A673 (cell line): ENCODE results near the gene KIFC3. TPM values are rescaled to one million over a fixed set of nuclear protein-coding genes. Genes with fewer than 3 reads are reported as not detected.

Source experiments
- BruUV-seq: library from RNA; stranded (reverse); fragments of 400-500 nt; replicated peaks from 2 replicates; lab custom pipeline; 2021; lab: Mats Ljungman, UMichigan
- CTCF ChIA-PET: fragments of 300-600 bp; sonication (Branson Sonifier 250); formaldehyde crosslinking; loops from one replicate; lab custom pipeline; 2022; ENCODE audit warnings: antibody characterized with exemption; lab: Charles Lee
- POLR2A ChIA-PET: fragments of 300-600 bp; sonication (Branson Sonifier 250); formaldehyde crosslinking; loops from one replicate; lab custom pipeline; 2022; ENCODE audit warnings: antibody characterized with exemption; ENCODE audit not compliant: low non-redundant PET; lab: Charles Lee
- DNase-seq: peaks from one replicate; pipeline ENCODE4 v3.0.0-alpha.2; 2015; ENCODE audit warnings: low spot score
- H3K27ac ChIP-seq: fragments of 200-600 bp; sonication (generic); 2 replicates; pipeline ENCODE4 v1.5.1; 2016; ENCODE audit warnings: mixed run types, low read depth, mild to moderate bottlenecking, mixed read lengths, antibody characterized with exemption, low read length; ENCODE audit not compliant: poor library complexity, severe bottlenecking
- H3K27me3 ChIP-seq: fragments of 200-600 bp; sonication (generic); replicated peaks from 2 replicates; pipeline ENCODE4 v1.6.1; 2017; ENCODE audit warnings: mixed run types, low read depth, mild to moderate bottlenecking, mixed read lengths, antibody characterized with exemption, low read length; ENCODE audit not compliant: insufficient read depth, poor library complexity
- H3K36me3 ChIP-seq: fragments of 200-600 bp; sonication (generic); 2 replicates; pipeline ENCODE4 v1.6.1; 2016; ENCODE audit warnings: mixed run types, mild to moderate bottlenecking, mixed read lengths, antibody characterized with exemption, low read length; ENCODE audit not compliant: insufficient read depth, poor library complexity, severe bottlenecking
- H3K4me1 ChIP-seq: fragments of 200-600 bp; sonication (generic); 2 replicates; pipeline ENCODE4 v1.6.1; 2017; ENCODE audit warnings: mixed run types, mild to moderate bottlenecking, mixed read lengths, antibody characterized with exemption, low read length; ENCODE audit not compliant: insufficient read depth, poor library complexity, severe bottlenecking
- H3K4me3 ChIP-seq: fragments of 200-600 bp; sonication (generic); 2 replicates; pipeline ENCODE4 v1.5.1; 2016; ENCODE audit warnings: low read depth, mixed run types, mild to moderate bottlenecking, mixed read lengths, low read length; ENCODE audit not compliant: poor library complexity, severe bottlenecking
- H3K9me3 ChIP-seq: fragments of 200-600 bp; sonication (generic); 2 replicates; pipeline ENCODE4 v1.6.1; 2016; ENCODE audit warnings: mixed run types, low read depth, mild to moderate bottlenecking, mixed read lengths, antibody characterized with exemption, low read length; ENCODE audit not compliant: poor library complexity, severe bottlenecking
- CTCF ChIP-seq: fragments of 300-800, 200-600 bp; sonication (generic); conservative IDR thresholded peaks from 2 replicates; pipeline ENCODE4 v1.5.1; 2017; ENCODE audit warnings: low read depth, mild to moderate bottlenecking, antibody characterized with exemption, low read length, moderate library complexity, mixed read lengths
- EZH2 ChIP-seq: fragments of 200-600 bp; sonication (generic); IDR thresholded peaks from 2 replicates; pipeline ENCODE4 v1.6.1; 2017; ENCODE audit warnings: borderline replicate concordance, low read depth, mild to moderate bottlenecking, mixed read lengths, antibody characterized with exemption, low read length; ENCODE audit not compliant: poor library complexity, severe bottlenecking
- intact Hi-C: fragments of 100-400 bp; cut with micrococcal nuclease; formaldehyde crosslinking; loops from one replicate; pipeline ENCODE4 v1.10.0; 2022; ENCODE audit not compliant: unreplicated experiment
- total RNA-seq: library from RNA; stranded (reverse); gene quantifications from 2 replicates; pipeline ENCODE4 v1.2.3, GENCODE V29; 2021

Gene KIFC3
- total RNA-seq, 1 experiment from 2014 or later = 198 TPM

- peak; percentile 96 for DNase-seq
- Histone ChIP-seq H3K4me1 (peaks cover 38% of the 10 kb centered on the region), H3K27ac (peak overlapping the region; percentile 69), H3K36me3 (peaks cover 42% of the 10 kb centered on the region), H3K27me3 (no peaks in the 10 kb centered on the region), H3K9me3 (no peaks in the 10 kb centered on the region), H3K4me3 (no peak overlapping the region)
- intact Hi-C loops = loop anchor here (5.0 kb wide), 1 partner anchor 105 kb away; no protein-coding TSS in a partner anchor
- no peak for TF ChIP-seq EZH2
- CTCF ChIA-PET = interaction anchor here (1.4 kb wide), 1 partner anchor 15 kb away, joined by 4 read pairs; no protein-coding TSS in a partner anchor
- POLR2A ChIA-PET = no interaction called here
- no TSS peak for BruUV-seq
Observed at GRCh38 chr16:57742543-57742942, 59.7 kb downstream of the KIFC3 start.

GRCh38 chr16:57741660-57742191 lies 60.6 kb downstream of the KIFC3 start:
- POLR2A ChIA-PET = no interaction called here
- BruUV-seq = no TSS peak

DNA sequence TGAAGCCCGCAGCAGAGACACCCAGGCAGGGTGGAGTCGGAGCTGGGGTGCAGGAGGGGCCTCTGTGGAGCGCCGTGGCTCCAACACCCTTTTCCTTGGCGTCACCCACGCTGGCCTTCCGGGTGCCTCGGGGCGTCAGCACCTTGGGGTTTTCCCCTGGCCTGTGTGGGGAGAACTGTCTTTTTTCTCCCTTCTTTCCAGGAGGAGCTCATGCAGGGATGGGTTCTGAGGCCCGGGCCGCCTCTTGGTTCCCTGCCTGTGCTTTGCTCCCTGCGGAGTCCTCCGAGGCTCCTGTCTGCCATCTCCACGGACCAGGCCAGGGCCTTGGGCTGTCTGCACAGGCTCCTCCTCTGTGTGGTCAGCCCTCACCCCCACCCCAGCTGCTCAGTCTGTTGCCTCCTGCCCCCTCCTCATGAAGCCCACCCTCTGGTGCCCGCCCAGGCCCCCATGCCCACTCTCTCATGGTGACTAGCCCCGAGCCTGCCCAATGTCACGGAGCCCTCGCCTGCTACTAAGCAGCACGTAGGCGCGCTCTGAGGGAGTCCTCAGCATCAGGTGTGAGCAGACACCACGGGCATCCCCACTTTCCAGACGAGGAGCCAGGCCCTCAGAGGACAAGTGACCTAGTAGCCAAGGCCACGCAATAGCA lies 61.7 kb downstream of the KIFC3 start:
- Histone ChIP-seq H3K4me3 (no peak overlapping the region), H3K9me3 (no peaks in the 10 kb centered on the region), H3K4me1 (peaks cover 46% of the 10 kb centered on the region), H3K36me3 (peaks cover 43% of the 10 kb centered on the region), H3K27ac (peak overlapping the region; percentile 53), H3K27me3 (no peaks in the 10 kb centered on the region)
- TF ChIP-seq EZH2 (no peak), CTCF (no peak)
- ChIA-PET POLR2A (no interaction called here), CTCF (no interaction called here)
- DNase-seq = no peak
- no TSS peak for BruUV-seq
- intact Hi-C loops = loop anchor here (5.0 kb wide), 1 partner anchor 107 kb away; no protein-coding TSS in a partner anchor

More at GRCh38 chr16:57741660-57742191, 60.6 kb downstream of the KIFC3 start:
- Histone ChIP-seq H3K9me3 (no peaks in the 10 kb centered on the region), H3K27ac (peak overlapping the region; percentile 53), H3K27me3 (no peaks in the 10 kb centered on the region), H3K4me1 (peaks cover 44% of the 10 kb centered on the region), H3K36me3 (peaks cover 47% of the 10 kb centered on the region), H3K4me3 (no peak overlapping the region)
- intact Hi-C loops = loop anchor here (5.0 kb wide), 1 partner anchor 106 kb away; no protein-coding TSS in a partner anchor
- CTCF ChIA-PET = no interaction called here
- DNase-seq = peak; percentile 42
- TF ChIP-seq CTCF (no peak), EZH2 (no peak)
